ENCODE measurements around the gene BTBD3. TPM values are rescaled to one million over a fixed set of nuclear protein-coding genes. Genes with fewer than 3 reads are reported as not detected.

Gene BTBD3
- total RNA-seq, 4 donors from 2014 or later: 36.0 to 37.6 (median 36.6) TPM

GRCh38 chr20:11941593-11942246 lies 24.0 kb downstream of the BTBD3 start:
- intact Hi-C loops (cut with DNase I; ENCODE audit: low total_unique reads): no loop called here
- H3K4me3 ChIP-seq (ENCODE audit: low read depth, poor library complexity, severe bottlenecking): no peak overlapping the region
- 96 to 97% methylated on average over 4 of the region's 4 CpGs for WGBS, 2 donors
- no peak for DNase-seq (ENCODE audit: low spot score in 2 of 2)
- TF ChIP-seq POLR2A (IDR thresholded peaks at IDR 0.05) (no peak), CTCF (IDR thresholded peaks at IDR 0.05) (no peak)

GRCh38 chr20:11943778-11944177 lies 26.1 kb downstream of the BTBD3 start:
- no peak for DNase-seq (ENCODE audit: low spot score in 2 of 2)
- WGBS, 2 donors: 84 to 87% methylated on average over 6 of the region's 6 CpGs
- no peak overlapping the region for H3K4me3 ChIP-seq (ENCODE audit: low read depth, poor library complexity, severe bottlenecking)
- TF ChIP-seq CTCF (IDR thresholded peaks at IDR 0.05) (no peak), POLR2A (IDR thresholded peaks at IDR 0.05) (no peak)
- intact Hi-C loops (cut with DNase I; ENCODE audit: low total_unique reads): no loop called here

- intact Hi-C loops (cut with DNase I; ENCODE audit: low total_unique reads): no loop called here
- TF ChIP-seq POLR2A (IDR thresholded peaks at IDR 0.05): no peak
- no peak for TF ChIP-seq CTCF (IDR thresholded peaks at IDR 0.05)
- DNase-seq (ENCODE audit: low spot score in 2 of 2): no peak
- no peak overlapping the region for H3K4me3 ChIP-seq (ENCODE audit: low read depth, poor library complexity, severe bottlenecking)
These were observed 31.1 kb downstream of the BTBD3 start for GRCh38 chr20:11948806-11949205.

- DNase-seq (ENCODE audit: low spot score in 2 of 2): no peak
- TF ChIP-seq POLR2A (IDR thresholded peaks at IDR 0.05): no peak
- TF ChIP-seq CTCF (IDR thresholded peaks at IDR 0.05): no peak
- intact Hi-C loops (cut with DNase I; ENCODE audit: low total_unique reads): no loop called here
- H3K4me3 ChIP-seq (ENCODE audit: low read depth, poor library complexity, severe bottlenecking): no peak overlapping the region
- WGBS, 2 donors: 89 to 96% methylated on average over 3 of the region's 3 CpGs
These were observed 32.0 kb downstream of the BTBD3 start for GRCh38 chr20:11949711-11950110.

GRCh38 chr20:11951696-11952095 lies 34.0 kb downstream of the BTBD3 start:
- intact Hi-C loops (cut with DNase I; ENCODE audit: low total_unique reads): no loop called here
- H3K4me3 ChIP-seq (ENCODE audit: low read depth, poor library complexity, severe bottlenecking): no peak overlapping the region
- no peak for TF ChIP-seq CTCF (IDR thresholded peaks at IDR 0.05)
- no peak for TF ChIP-seq POLR2A (IDR thresholded peaks at IDR 0.05)
- 50 to 62% methylated on average over 3 of the region's 3 CpGs for WGBS, 2 donors
- DNase-seq (ENCODE audit: low spot score in 2 of 2): no peak

GRCh38 chr20:11952639-11953038 lies 34.9 kb downstream of the BTBD3 start:
- TF ChIP-seq POLR2A (IDR thresholded peaks at IDR 0.05) (no peak), CTCF (IDR thresholded peaks at IDR 0.05) (no peak)
- WGBS, 2 donors: 69 to 71% methylated on average over 4 of the region's 4 CpGs
- intact Hi-C loops (cut with DNase I; ENCODE audit: low total_unique reads): no loop called here
- H3K4me3 ChIP-seq (ENCODE audit: low read depth, poor library complexity, severe bottlenecking): no peak overlapping the region
- DNase-seq (ENCODE audit: low spot score in 2 of 2): no peak
